Prostate gland (tissue), 2 donors: ENCODE measurements around the gene P2RY6.

ENCODE experiments used
- POLR2A ChIP-seq: fragments of 450-650 bp; IDR thresholded peaks from one replicate; pipeline ENCODE4 v1.6.1; 2016; ENCODE audit warnings: antibody characterized with exemption, mild to moderate bottlenecking
- POLR2AphosphoS5 ChIP-seq: sonication (generic); formaldehyde crosslinking; IDR thresholded peaks from one replicate; pipeline ENCODE4 v1.6.1; 2017; ENCODE audit warnings: antibody characterized with exemption
- TF ChIP-seq, protein P1 (sequence below), 4 experiments: fragments of 200-600 bp in 2 of 4; fragments of 450-650 bp in 2 of 4; sonication (generic) in 2 of 4; IDR thresholded peaks; 1 replicate in 3 of 4; 2 replicates in 1 of 4; pipeline ENCODE4 v1.5.1; 2016 to 2019; ENCODE audit warnings: antibody characterized with exemption in 4 of 4, mild to moderate bottlenecking in 2 of 4, moderate library complexity in 2 of 4

DNA sequence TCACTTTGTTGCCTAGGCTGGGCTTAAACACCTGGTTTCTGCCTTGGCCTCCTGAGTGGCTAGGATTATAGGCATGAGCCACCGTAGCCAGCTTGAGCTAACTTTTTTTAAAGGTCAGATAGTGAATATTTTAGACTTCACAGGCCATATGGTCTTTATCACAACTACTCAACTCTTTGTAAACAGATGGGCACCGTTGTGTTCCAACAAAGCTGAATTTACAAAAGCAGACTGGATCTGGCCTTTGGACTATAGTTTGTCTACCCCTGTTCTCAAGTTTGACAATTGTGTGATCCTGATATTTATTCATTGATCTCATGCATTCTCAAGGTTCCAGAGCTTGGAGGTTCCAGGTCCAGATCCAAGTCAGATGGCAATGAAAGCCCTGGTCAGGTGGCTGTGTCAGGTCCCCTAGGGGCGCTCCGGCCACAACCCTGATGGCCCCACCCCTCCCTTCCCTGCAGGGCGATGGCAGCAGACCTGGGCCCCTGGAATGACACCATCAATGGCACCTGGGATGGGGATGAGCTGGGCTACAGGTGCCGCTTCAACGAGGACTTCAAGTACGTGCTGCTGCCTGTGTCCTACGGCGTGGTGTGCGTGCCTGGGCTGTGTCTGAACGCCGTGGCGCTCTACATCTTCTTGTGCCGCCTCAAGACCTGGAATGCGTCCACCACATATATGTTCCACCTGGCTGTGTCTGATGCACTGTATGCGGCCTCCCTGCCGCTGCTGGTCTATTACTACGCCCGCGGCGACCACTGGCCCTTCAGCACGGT lies 38.3 kb upstream of the P2RY6 start:
- TF ChIP-seq, protein P1, sequence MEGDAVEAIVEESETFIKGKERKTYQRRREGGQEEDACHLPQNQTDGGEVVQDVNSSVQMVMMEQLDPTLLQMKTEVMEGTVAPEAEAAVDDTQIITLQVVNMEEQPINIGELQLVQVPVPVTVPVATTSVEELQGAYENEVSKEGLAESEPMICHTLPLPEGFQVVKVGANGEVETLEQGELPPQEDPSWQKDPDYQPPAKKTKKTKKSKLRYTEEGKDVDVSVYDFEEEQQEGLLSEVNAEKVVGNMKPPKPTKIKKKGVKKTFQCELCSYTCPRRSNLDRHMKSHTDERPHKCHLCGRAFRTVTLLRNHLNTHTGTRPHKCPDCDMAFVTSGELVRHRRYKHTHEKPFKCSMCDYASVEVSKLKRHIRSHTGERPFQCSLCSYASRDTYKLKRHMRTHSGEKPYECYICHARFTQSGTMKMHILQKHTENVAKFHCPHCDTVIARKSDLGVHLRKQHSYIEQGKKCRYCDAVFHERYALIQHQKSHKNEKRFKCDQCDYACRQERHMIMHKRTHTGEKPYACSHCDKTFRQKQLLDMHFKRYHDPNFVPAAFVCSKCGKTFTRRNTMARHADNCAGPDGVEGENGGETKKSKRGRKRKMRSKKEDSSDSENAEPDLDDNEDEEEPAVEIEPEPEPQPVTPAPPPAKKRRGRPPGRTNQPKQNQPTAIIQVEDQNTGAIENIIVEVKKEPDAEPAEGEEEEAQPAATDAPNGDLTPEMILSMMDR (IDR thresholded peaks at IDR 0.05) = no peak
- TF ChIP-seq POLR2A = no peak
- TF ChIP-seq POLR2AphosphoS5 = no peak
